ENCODE data around the gene ANKRD12.
"Not testable (repeated sequence)": the region's sequence is repeated elsewhere in the genome, so short reads cannot be mapped to it uniquely, and the experiment has no call there.

ANKRD12 gene

DNA sequence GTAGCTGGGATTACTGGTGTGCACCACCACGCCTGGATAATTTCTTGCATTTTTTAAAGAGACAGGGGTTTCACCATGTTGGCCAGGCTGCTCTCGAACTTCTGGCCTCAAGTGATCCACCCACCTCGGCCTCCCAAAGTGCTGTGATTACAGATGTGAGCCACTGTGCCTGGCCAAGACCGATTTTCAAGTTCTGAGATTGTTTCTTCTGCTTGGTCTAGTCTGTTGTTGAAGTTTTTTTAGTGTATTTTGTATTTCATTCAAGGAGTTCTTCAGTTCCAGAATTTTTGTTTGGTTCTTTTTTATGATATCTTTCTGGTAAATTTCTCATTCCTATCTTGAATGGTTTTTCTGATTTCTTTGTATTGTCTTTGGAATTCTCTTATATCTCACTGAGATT, 96.4 kb downstream of the ANKRD12 start:
- DNase-seq (ENCODE audit: low read depth in 2 of 2) = no peak

GRCh38 chr18:9233771-9234440, 97.3 kb downstream of the ANKRD12 start:
- DNase-seq (ENCODE audit: low read depth in 2 of 2) = no peak

- DNase-seq (ENCODE audit: low read depth in 2 of 2) = no peak
These were observed 97.9 kb downstream of the ANKRD12 start for GRCh38 chr18:9234528-9234927.

- DNase-seq (ENCODE audit: low read depth in 2 of 2) = no peak
These were observed 101.4 kb downstream of the ANKRD12 start for GRCh38 chr18:9237981-9238380.

- DNase-seq (ENCODE audit: low read depth in 2 of 2) = no peak
These were observed 103.1 kb downstream of the ANKRD12 start for GRCh38 chr18:9239720-9240119.

GRCh38 chr18:9240270-9240669, 103.7 kb downstream of the ANKRD12 start:
- no peak for DNase-seq (ENCODE audit: low read depth in 2 of 2)

DNA sequence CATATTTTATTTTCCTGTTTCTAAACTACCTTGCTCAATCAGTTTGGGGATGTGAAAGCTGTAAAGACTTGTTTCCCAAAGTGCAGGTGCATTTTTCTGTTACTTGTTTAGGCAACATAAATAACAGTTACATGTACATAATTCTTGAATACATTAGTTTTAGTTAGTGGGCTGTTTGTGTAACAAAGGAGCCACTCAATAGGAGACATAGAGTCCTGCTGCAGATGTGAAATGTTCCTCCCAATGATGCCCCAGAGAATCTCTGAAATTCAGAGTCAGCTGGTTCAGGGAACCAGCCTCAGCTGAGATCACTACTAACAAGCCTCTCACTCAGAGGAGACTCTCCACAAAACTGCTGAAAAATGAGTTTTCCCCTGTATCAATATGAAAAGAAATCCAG, 106.4 kb downstream of the ANKRD12 start:
- DNase-seq (ENCODE audit: low read depth in 2 of 2) = no peak

DNA sequence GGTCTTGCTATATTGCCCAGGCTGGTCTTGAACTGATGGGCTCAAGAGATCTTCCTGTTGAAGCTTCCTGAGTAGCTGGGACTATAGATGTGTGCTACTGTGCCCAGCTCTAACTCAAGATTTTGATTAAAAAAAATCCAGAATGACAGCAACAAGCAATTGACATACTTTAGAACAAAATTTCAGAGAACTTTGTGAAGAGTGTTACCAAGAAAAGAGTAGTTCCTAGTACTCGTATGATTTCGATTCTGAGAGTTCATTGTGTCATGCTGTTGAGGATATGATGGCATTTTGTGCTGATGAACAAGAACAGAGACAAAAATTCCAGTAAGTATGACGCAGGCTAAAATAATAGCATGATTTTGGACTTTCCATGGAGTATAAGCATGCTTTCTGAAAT, 107.8 kb downstream of the ANKRD12 start:
- no peak for DNase-seq (ENCODE audit: low read depth in 2 of 2)

DNA sequence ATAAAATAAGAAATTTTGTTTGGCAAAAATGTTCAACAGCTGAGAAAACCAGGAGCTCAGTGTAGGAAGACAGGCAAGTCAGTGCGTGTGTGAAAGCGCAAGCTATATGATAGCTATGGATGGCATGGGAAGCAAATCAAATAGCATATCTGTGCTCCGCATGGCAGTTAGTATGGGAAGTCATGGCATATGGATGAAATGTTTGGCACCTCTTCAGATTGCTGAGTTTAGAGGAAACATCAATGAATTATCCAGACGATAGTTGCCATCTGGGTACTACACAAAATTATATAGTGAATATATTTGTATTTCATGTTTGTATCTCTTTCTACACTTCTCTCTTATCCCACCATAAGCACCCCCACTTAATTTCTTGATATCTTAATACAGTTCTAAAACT, 112.1 kb downstream of the ANKRD12 start:
- DNase-seq (ENCODE audit: low read depth in 2 of 2) = no peak

DNA sequence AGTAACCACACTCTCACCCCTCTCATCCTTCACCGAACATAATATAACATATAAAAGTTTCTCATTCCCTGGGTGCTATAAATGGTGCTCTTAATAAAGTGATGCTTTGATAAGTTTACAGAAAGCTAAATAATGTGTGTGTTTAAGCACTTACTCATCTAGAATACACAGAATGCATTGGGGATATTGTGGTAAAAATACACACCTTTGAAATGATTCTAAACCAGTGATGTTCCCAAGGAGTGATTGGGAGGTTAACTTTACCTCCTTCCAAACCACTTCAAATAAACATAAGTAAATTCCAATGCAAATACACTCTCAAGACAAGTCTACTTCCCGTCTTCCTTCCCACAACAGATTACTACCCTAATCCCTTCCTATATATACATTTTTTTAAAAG, 112.7 kb downstream of the ANKRD12 start:
- DNase-seq (ENCODE audit: low read depth in 2 of 2) = no peak

GRCh38 chr18:9259173-9259572, 122.6 kb downstream of the ANKRD12 start:
- no peak for DNase-seq (ENCODE audit: low read depth in 2 of 2)

- no peak for DNase-seq (ENCODE audit: low read depth in 2 of 2)
These were observed 124.1 kb downstream of the ANKRD12 start for GRCh38 chr18:9260388-9261380.

DNA sequence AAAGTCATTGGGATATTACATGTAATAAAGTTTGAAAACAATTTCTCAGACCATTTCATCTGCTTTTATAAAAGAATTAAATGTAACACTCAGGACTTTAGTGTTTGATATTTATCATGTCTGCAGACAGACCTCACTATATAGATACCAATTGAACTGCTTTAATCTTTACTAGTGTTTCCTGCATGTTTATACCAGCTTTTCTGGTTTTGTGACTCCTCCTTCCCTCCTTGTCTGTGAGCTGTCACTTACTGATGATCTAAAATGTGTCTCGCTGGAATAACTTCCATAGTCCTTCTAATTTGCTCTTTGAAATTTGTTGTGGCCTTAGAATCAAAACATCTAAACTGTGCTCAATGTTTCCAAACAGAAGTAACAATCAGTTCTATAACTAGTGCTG, 126.7 kb downstream of the ANKRD12 start:
- no peak for DNase-seq (ENCODE audit: low read depth in 2 of 2)

GRCh38 chr18:9264797-9265196, 128.2 kb downstream of the ANKRD12 start:
- DNase-seq (ENCODE audit: low read depth in 2 of 2) = not testable (repeated sequence)

DNA sequence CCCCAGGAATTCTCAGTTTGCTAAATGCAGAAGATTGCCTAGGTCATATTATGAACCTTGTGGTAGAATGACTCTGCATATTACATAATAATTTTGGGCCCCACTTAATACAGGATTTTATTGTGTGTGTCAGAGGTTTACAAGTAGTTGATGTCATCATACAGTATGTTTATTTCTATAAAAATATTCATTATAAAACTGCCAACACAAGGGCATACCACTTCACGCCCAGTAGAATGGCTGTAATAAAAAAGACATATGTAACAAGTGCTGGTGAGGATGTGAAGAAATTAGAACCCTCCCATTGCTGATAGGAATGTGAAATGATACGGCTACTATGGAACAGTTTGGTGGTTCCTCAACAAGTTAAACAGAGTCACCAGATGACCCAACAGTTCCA, 136.6 kb downstream of the ANKRD12 start:
- DNase-seq (ENCODE audit: low read depth in 2 of 2) = no peak

- no peak for DNase-seq (ENCODE audit: low read depth in 2 of 2)
These were observed 139.3 kb downstream of the ANKRD12 start for GRCh38 chr18:9275890-9276289.

DNA sequence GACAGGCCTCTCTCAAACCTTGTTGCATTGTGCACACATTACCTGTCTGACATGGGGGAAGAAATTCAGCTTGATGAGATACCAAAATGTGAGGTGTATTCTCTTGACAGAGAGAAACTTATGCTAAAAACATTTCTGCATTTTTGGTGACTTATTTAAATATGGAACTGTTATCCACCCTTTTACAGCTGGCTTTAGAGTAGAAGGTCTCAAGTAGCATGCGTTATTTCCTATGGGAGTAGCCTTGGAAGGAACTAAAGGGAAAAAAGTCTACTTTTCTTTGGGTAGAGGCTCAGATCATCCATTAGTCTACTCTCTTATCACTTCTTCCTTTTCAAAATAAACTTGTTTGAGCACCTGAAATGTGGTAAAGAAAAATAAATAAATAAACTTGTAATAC, 141.4 kb downstream of the ANKRD12 start:
- DNase-seq (ENCODE audit: low read depth in 2 of 2) = no peak

- no peak for DNase-seq (ENCODE audit: low read depth in 2 of 2)
These were observed 144.3 kb downstream of the ANKRD12 start for GRCh38 chr18:9280849-9281248.

GRCh38 chr18:9281780-9282179, 145.2 kb downstream of the ANKRD12 start:
- no peak for DNase-seq (ENCODE audit: low read depth in 2 of 2)

GRCh38 chr18:9283791-9284190, 147.2 kb downstream of the ANKRD12 start:
- no peak for DNase-seq (ENCODE audit: low read depth in 2 of 2)

GRCh38 chr18:9285604-9286003, 149.0 kb downstream of the ANKRD12 start:
- no peak for DNase-seq (ENCODE audit: low read depth in 2 of 2)

DNA sequence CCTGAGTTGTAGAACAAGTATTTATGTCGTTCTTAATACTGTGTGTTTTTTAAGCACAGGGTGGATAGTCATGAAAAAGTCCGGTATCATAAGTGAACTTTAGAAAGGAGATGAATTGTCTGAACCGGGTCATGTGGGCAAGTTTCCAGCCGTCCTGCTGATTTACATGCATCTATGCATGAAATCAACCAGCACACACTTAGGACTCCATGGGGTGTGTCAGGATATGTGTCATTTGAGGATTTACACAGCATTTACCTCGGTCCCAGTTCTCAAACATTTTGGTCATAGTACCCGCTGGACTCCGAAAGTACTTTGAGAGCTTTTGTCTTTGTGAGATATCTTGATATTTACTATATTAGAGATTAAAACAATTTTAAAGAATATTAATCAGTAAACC, 150.5 kb downstream of the ANKRD12 start:
- no peak for DNase-seq (ENCODE audit: low read depth in 2 of 2)

DNA sequence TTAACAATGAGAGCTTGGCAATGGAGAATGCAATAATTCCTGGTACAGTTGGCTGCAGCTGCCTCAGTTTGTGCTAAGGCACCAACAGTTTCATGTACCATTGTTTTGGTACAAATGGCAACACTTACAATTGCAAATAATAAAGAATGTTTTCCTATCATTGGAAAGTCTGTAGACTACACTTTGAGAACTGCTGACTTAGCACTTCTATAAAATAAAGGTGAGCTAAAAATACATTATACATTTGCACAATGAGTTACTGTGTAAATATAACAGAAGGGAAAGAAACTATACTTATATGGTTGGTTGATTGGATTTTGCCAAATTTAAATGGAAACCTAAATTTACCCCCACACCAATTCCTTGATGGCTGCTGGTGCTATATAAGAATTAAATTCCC, 153.1 kb downstream of the ANKRD12 start:
- no peak for DNase-seq (ENCODE audit: low read depth in 2 of 2)
